Measurements from ENCODE around the gene CFAP61.

CFAP61 gene

DNA sequence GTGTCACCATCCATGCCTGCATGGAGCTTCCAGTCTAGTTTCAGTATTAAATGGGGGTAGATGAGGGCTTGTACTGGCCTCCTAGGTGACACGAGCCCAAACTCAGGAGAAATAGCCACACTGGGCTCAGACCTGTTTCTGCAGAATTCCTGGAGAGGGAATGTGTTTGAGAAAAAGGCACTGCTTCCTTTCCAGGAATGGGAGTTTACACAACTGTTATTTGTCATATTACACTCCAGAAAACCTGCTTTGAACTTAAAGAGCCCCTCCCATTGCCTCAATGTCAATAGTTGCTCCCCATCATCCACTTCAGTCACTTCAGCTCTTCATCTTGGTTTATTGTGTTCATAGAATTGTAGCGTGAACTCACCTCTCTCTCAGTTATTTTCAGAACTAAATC lies 151.5 kb downstream of the CFAP61 start:
- no peaks in the 10 kb centered on the region for H3K79me2 ChIP-seq (ENCODE audit: insufficient read depth, low read length)
- no peak overlapping the region for H3K4me2 ChIP-seq (ENCODE audit: low read depth, low read length, poor library complexity, severe bottlenecking)
- no peaks in the 10 kb centered on the region for H3K4me1 ChIP-seq (ENCODE audit: insufficient read depth, low read length, poor library complexity, severe bottlenecking)
- no peak overlapping the region for H2AFZ ChIP-seq (ENCODE audit: low read length)
- H3K27me3 ChIP-seq (ENCODE audit: insufficient read depth, low read length, poor library complexity, severe bottlenecking): no peaks in the 10 kb centered on the region
- no peaks in the 10 kb centered on the region for H3F3A ChIP-seq (ENCODE audit: low read depth)
- no peaks in the 10 kb centered on the region for H3K9me3 ChIP-seq (ENCODE audit: insufficient read depth, low read depth, low read length)
- H3K4me3 ChIP-seq (ENCODE audit: low read length, poor library complexity, severe bottlenecking): no peak overlapping the region
- H3K9ac ChIP-seq (ENCODE audit: low read depth, low read length, poor library complexity, severe bottlenecking): no peak overlapping the region
- no peaks in the 10 kb centered on the region for H3K9me2 ChIP-seq (replicated peaks; ENCODE audit: low read depth, low read length)
- no peaks in the 10 kb centered on the region for H3K36me3 ChIP-seq (ENCODE audit: insufficient read depth, low read length)
- H4K20me1 ChIP-seq (ENCODE audit: insufficient read depth, low read length, poor library complexity, severe bottlenecking): no peaks in the 10 kb centered on the region
- no peak for TF ChIP-seq EZH2phosphoT487 (IDR thresholded peaks at IDR 0.05; ENCODE audit: borderline replicate concordance)
- TF ChIP-seq, protein P1, sequence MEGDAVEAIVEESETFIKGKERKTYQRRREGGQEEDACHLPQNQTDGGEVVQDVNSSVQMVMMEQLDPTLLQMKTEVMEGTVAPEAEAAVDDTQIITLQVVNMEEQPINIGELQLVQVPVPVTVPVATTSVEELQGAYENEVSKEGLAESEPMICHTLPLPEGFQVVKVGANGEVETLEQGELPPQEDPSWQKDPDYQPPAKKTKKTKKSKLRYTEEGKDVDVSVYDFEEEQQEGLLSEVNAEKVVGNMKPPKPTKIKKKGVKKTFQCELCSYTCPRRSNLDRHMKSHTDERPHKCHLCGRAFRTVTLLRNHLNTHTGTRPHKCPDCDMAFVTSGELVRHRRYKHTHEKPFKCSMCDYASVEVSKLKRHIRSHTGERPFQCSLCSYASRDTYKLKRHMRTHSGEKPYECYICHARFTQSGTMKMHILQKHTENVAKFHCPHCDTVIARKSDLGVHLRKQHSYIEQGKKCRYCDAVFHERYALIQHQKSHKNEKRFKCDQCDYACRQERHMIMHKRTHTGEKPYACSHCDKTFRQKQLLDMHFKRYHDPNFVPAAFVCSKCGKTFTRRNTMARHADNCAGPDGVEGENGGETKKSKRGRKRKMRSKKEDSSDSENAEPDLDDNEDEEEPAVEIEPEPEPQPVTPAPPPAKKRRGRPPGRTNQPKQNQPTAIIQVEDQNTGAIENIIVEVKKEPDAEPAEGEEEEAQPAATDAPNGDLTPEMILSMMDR (conservative IDR thresholded peaks at IDR 0.05; ENCODE audit: low read length): no peak

DNA sequence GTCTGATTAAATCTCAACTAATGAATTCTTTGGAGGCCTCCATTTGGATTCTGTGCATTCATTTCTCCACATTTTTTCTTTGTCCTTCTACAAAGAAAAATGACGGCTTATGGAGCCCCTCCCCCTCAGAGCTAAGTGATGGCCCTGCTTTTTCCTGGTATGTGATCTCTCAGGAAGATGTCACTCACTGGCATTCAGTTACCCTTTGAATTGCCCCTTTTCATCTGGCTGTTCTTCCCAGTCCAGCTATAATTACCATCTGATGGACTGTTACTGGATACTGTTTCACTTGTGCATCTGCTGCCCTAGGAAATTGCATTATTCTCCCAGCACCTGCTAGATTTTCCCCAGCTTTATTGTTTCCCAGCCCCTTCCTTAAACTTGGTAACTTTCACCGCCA lies 151.9 kb downstream of the CFAP61 start:
- Histone ChIP-seq H3K79me2 (ENCODE audit: insufficient read depth, low read length) (no peaks in the 10 kb centered on the region), H3K36me3 (ENCODE audit: insufficient read depth, low read length) (no peaks in the 10 kb centered on the region), H2AFZ (ENCODE audit: low read length) (no peak overlapping the region), H3K27me3 (ENCODE audit: insufficient read depth, low read length, poor library complexity, severe bottlenecking) (no peaks in the 10 kb centered on the region), H3K9me3 (ENCODE audit: insufficient read depth, low read depth, low read length) (no peaks in the 10 kb centered on the region), H3K4me3 (ENCODE audit: low read length, poor library complexity, severe bottlenecking) (no peak overlapping the region), H3K4me1 (ENCODE audit: insufficient read depth, low read length, poor library complexity, severe bottlenecking) (no peaks in the 10 kb centered on the region), H3F3A (ENCODE audit: low read depth) (no peaks in the 10 kb centered on the region), H4K20me1 (ENCODE audit: insufficient read depth, low read length, poor library complexity, severe bottlenecking) (no peaks in the 10 kb centered on the region), H3K9me2 (replicated peaks; ENCODE audit: low read depth, low read length) (no peaks in the 10 kb centered on the region), H3K4me2 (ENCODE audit: low read depth, low read length, poor library complexity, severe bottlenecking) (no peak overlapping the region), H3K9ac (ENCODE audit: low read depth, low read length, poor library complexity, severe bottlenecking) (no peak overlapping the region)
- TF ChIP-seq, protein P1 (conservative IDR thresholded peaks at IDR 0.05; ENCODE audit: low read length): no peak
- TF ChIP-seq EZH2phosphoT487 (IDR thresholded peaks at IDR 0.05; ENCODE audit: borderline replicate concordance): no peak

DNA sequence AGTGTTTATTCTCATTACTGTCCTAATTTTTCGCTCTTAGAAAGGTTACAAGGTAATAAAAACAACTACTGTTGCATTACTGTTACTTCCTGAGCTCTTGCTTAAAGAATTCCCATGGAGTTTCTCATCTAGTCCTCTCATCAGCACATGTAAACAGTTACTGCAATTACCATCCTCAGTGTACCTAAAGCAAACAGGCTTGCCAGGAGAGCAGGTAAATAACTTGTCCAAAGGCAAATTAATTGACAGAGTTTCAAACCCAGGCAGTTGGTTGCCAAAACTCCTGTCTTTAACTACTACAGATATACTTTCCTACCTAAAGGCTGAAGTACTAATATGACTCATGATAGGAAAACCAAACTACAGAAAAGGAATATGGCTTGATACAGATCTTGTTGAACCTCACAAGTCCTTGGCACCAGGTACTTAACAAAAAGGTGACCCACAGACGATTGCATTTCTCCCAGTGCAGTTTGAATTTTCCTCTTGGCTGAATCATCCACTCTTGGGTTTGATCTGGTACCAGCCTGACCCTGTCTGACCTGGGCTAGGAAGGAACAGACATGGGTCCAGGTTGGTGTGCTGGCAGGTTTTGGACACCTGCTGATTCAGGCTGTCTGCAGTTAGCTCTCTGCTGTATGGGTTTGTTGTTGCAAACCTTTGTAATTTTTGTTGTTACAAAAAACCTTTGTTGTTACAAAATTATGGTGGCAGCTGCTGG lies 153.0 kb downstream of the CFAP61 start:
- H3F3A ChIP-seq (ENCODE audit: low read depth): no peaks in the 10 kb centered on the region
- H3K79me2 ChIP-seq (ENCODE audit: insufficient read depth, low read length): no peaks in the 10 kb centered on the region
- H3K4me2 ChIP-seq (ENCODE audit: low read depth, low read length, poor library complexity, severe bottlenecking): no peak overlapping the region
- no peak overlapping the region for H2AFZ ChIP-seq (ENCODE audit: low read length)
- H3K9me3 ChIP-seq (ENCODE audit: insufficient read depth, low read depth, low read length): no peaks in the 10 kb centered on the region
- no peak overlapping the region for H3K9ac ChIP-seq (ENCODE audit: low read depth, low read length, poor library complexity, severe bottlenecking)
- no peak overlapping the region for H3K4me3 ChIP-seq (ENCODE audit: low read length, poor library complexity, severe bottlenecking)
- H3K4me1 ChIP-seq (ENCODE audit: insufficient read depth, low read length, poor library complexity, severe bottlenecking): no peaks in the 10 kb centered on the region
- no peak for TF ChIP-seq EZH2phosphoT487 (IDR thresholded peaks at IDR 0.05; ENCODE audit: borderline replicate concordance)
- TF ChIP-seq, protein P1 (conservative IDR thresholded peaks at IDR 0.05; ENCODE audit: low read length): no peak
- no peaks in the 10 kb centered on the region for H4K20me1 ChIP-seq (ENCODE audit: insufficient read depth, low read length, poor library complexity, severe bottlenecking)
- no peaks in the 10 kb centered on the region for H3K9me2 ChIP-seq (replicated peaks; ENCODE audit: low read depth, low read length)
- no peaks in the 10 kb centered on the region for H3K27me3 ChIP-seq (ENCODE audit: insufficient read depth, low read length, poor library complexity, severe bottlenecking)
- H3K36me3 ChIP-seq (ENCODE audit: insufficient read depth, low read length): no peaks in the 10 kb centered on the region

All from Loucy (cell line).